Measurements from ENCODE around the gene WNT7A.

Gene WNT7A

DNA sequence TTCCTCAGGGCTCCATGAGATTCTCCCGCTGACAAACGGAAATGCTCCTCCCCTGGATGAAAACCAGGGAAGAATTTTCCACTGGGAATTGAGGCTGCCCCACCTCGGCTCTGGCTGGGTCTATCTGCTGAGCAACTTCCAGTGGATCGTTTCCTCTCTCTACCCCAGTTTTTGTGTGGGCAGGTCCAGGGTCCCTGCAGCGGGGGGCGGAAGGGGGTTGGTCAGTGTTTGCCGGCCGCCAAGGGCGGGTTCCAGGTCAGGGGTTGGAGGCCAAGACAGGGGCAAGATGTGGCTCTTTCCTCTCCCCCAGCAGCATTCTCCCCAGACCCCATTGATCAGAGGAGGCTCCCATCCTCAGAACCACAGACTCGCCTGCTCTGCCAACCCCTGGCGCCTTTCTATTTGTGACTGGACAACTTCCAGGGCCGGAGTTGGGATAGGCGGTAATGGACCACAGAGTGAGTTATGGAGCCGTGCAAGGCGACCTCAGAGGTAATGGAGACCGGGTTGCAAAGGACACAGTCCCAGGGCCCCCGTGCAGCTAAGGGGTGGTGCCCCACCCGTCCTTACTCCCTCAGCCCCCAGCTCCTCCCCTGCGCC is 92.2 kb downstream of the WNT7A start:
- no peak for DNase-seq (ENCODE audit: low read depth)
- H3K4me3 ChIP-seq (ENCODE audit: control insufficient read depth, low read depth, low read length): no peak overlapping the region
- TF ChIP-seq CTCF (IDR thresholded peaks at IDR 0.05; ENCODE audit: control insufficient read depth, insufficient read depth, low read depth, low read length, missing control alignments): no peak

GRCh38 chr3:13786811-13787210 is 93.1 kb downstream of the WNT7A start:
- TF ChIP-seq CTCF (IDR thresholded peaks at IDR 0.05; ENCODE audit: control insufficient read depth, insufficient read depth, low read depth, low read length, missing control alignments): no peak
- no peak overlapping the region for H3K4me3 ChIP-seq (ENCODE audit: control insufficient read depth, low read depth, low read length)

GRCh38 chr3:13785853-13786436 is 93.9 kb downstream of the WNT7A start:
- no peak overlapping the region for H3K4me3 ChIP-seq (ENCODE audit: control insufficient read depth, low read depth, low read length)
- no peak for DNase-seq (ENCODE audit: low read depth)
- TF ChIP-seq CTCF (IDR thresholded peaks at IDR 0.05; ENCODE audit: control insufficient read depth, insufficient read depth, low read depth, low read length, missing control alignments): no peak

More at GRCh38 chr3:13786811-13787210, 93.1 kb downstream of the WNT7A start:
- no peak for DNase-seq (ENCODE audit: low read depth)

GRCh38 chr3:13785351-13785750 is 94.5 kb downstream of the WNT7A start:
- no peak overlapping the region for H3K4me3 ChIP-seq (ENCODE audit: control insufficient read depth, low read depth, low read length)
- no peak for DNase-seq (ENCODE audit: low read depth)
- TF ChIP-seq CTCF (IDR thresholded peaks at IDR 0.05; ENCODE audit: control insufficient read depth, insufficient read depth, low read depth, low read length, missing control alignments): no peak

- no peak for TF ChIP-seq CTCF (IDR thresholded peaks at IDR 0.05; ENCODE audit: control insufficient read depth, insufficient read depth, low read depth, low read length, missing control alignments)
- H3K4me3 ChIP-seq (ENCODE audit: control insufficient read depth, low read depth, low read length): no peak overlapping the region
- no peak for DNase-seq (ENCODE audit: low read depth)
Observed at GRCh38 chr3:13783476-13783875, 96.4 kb downstream of the WNT7A start.

DNA sequence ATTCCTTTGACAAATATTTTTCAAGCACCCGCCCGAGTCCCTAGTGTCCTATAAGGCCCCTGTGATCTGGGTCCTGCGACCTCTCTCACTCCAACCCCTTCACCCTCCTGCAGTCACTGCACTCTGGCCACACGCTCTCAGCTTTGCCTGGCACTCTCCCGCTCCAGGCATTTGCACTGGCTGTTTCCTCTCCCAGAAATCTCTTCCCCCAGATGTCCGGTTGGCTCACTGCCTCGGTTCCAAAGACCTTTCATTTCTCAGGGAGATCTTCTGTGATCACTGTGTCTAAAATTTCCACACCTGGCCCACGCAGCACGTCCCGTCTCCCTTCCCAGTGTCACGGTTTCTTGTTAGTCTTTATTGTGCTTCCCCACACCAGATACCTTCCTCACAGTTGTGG is 97.4 kb downstream of the WNT7A start:
- H3K4me3 ChIP-seq (ENCODE audit: control insufficient read depth, low read depth, low read length): no peak overlapping the region
- no peak for DNase-seq (ENCODE audit: low read depth)
- TF ChIP-seq CTCF (IDR thresholded peaks at IDR 0.05; ENCODE audit: control insufficient read depth, insufficient read depth, low read depth, low read length, missing control alignments): no peak
